ENCODE data around the gene MAP3K8. TPM values are rescaled to one million over a fixed set of nuclear protein-coding genes. Genes with fewer than 3 reads are reported as not detected.
A peak's percentile ranks its signal among the peaks of the same experiment; 100 is the strongest.
"Not testable (repeated sequence)": the region's sequence is repeated elsewhere in the genome, so short reads cannot be mapped to it uniquely, and the experiment has no call there.

Gene MAP3K8
- total and polyA plus RNA-seq, 8 donors: 2.2 to 38.7 (median 13.3) TPM

- Histone ChIP-seq H3K27ac (no peak overlapping the region), H3K4me3 (no peak overlapping the region), H3K36me3 (no peaks in the 10 kb centered on the region), H3K4me1 (no peaks in the 10 kb centered on the region), H3K27me3 (no peaks in the 10 kb centered on the region), H3K9me3 (no peaks in the 10 kb centered on the region)
- intact Hi-C loops (cut with DNase I; ENCODE audit: low total_unique reads): no loop called here
- WGBS, 5 donors: 87 to 97% (median 89%) methylated on average over 16 to 18 of the region's 18 CpGs
- no peak for DNase-seq
- no peak for TF ChIP-seq CTCF (IDR thresholded peaks at IDR 0.05)
- no peak for TF ChIP-seq POLR2A (IDR thresholded peaks at IDR 0.05)
- TF ChIP-seq POLR2AphosphoS5 (IDR thresholded peaks at IDR 0.05): no peak
- no peak for TF ChIP-seq EP300 (IDR thresholded peaks at IDR 0.05)
Observed at GRCh38 chr10:30476511-30477155, 42.6 kb downstream of the MAP3K8 start.

- H3K4me3 ChIP-seq; DNase-seq; H3K36me3 ChIP-seq; H3K27ac ChIP-seq; H3K4me1 ChIP-seq; H3K27me3 ChIP-seq; intact Hi-C loops (cut with DNase I; ENCODE audit: low total_unique reads): not testable (repeated sequence)
- peaks cover 0 to 16% (median 6%) of the 10 kb centered on the region in 4 donors for H3K9me3 ChIP-seq
- 75 to 89% (median 78%) methylated on average over 8 of the region's 8 CpGs for WGBS, 5 donors
Observed at GRCh38 chr10:30479513-30479912, 45.5 kb downstream of the MAP3K8 start.

GRCh38 chr10:30481603-30482002, 47.6 kb downstream of the MAP3K8 start:
- H3K4me1 ChIP-seq: no peaks in the 10 kb centered on the region
- peaks cover 0 to 16% (median 6%) of the 10 kb centered on the region in 4 donors for H3K9me3 ChIP-seq
- no peak overlapping the region for H3K27ac ChIP-seq
- DNase-seq: no peak
- TF ChIP-seq POLR2AphosphoS5 (IDR thresholded peaks at IDR 0.05) (no peak), POLR2A (IDR thresholded peaks at IDR 0.05) (no peak), EP300 (IDR thresholded peaks at IDR 0.05) (no peak), CTCF (IDR thresholded peaks at IDR 0.05) (no peak)
- intact Hi-C loops (cut with DNase I; ENCODE audit: low total_unique reads): no loop called here
- no peak overlapping the region for H3K4me3 ChIP-seq
- no peaks in the 10 kb centered on the region for H3K27me3 ChIP-seq
- H3K36me3 ChIP-seq: no peaks in the 10 kb centered on the region

GRCh38 chr10:30488316-30488715, 54.3 kb downstream of the MAP3K8 start:
- no peaks in the 10 kb centered on the region for H3K36me3 ChIP-seq
- peaks cover 0 to 6% (median 0%) of the 10 kb centered on the region in 4 donors for H3K9me3 ChIP-seq
- no peak for TF ChIP-seq EP300 (IDR thresholded peaks at IDR 0.05)
- TF ChIP-seq CTCF (IDR thresholded peaks at IDR 0.05): no peak
- no peak for TF ChIP-seq POLR2AphosphoS5 (IDR thresholded peaks at IDR 0.05)
- TF ChIP-seq POLR2A (IDR thresholded peaks at IDR 0.05): no peak
- H3K4me3 ChIP-seq: no peak overlapping the region
- 44 to 59% (median 52%) methylated on average over 6 of the region's 6 CpGs for WGBS, 5 donors
- peak overlapping the region in 1 of 5 donors; percentile 43 for H3K27ac ChIP-seq
- H3K4me1 ChIP-seq: peaks cover 0 to 4% (median 2%) of the 10 kb centered on the region in 4 donors
- H3K27me3 ChIP-seq: peaks cover 0 to 4% (median 0%) of the 10 kb centered on the region in 3 donors
- DNase-seq: no peak
- intact Hi-C loops (cut with DNase I; ENCODE audit: low total_unique reads): no loop called here

- intact Hi-C loops (cut with DNase I; ENCODE audit: low total_unique reads): no loop called here
- H3K36me3 ChIP-seq: no peaks in the 10 kb centered on the region
- H3K9me3 ChIP-seq: no peaks in the 10 kb centered on the region
- peaks cover 0 to 4% (median 2%) of the 10 kb centered on the region in 4 donors for H3K4me1 ChIP-seq
- H3K27me3 ChIP-seq: peaks cover 0 to 4% (median 0%) of the 10 kb centered on the region in 3 donors
- 40 to 52% (median 44%) methylated on average over 7 of the region's 7 CpGs for WGBS, 5 donors
- H3K27ac ChIP-seq: no peak overlapping the region
- H3K4me3 ChIP-seq: no peak overlapping the region
- TF ChIP-seq CTCF (IDR thresholded peaks at IDR 0.05): no peak
- TF ChIP-seq POLR2AphosphoS5 (IDR thresholded peaks at IDR 0.05): no peak
- TF ChIP-seq EP300 (IDR thresholded peaks at IDR 0.05): no peak
- no peak for TF ChIP-seq POLR2A (IDR thresholded peaks at IDR 0.05)
- no peak for DNase-seq
Observed at GRCh38 chr10:30489346-30489745, 55.4 kb downstream of the MAP3K8 start.

All from stomach (tissue), 9 donors.